ENCODE data around the gene HOXB3.

Gene HOXB3

GRCh38 chr17:48584223-48584741 is 5.8 kb downstream of the HOXB3 start:
- no peak for DNase-seq

- no peak for DNase-seq
Measured at GRCh38 chr17:48583708-48584222, 6.3 kb downstream of the HOXB3 start.

GRCh38 chr17:48582750-48583069 is 7.3 kb downstream of the HOXB3 start:
- no peak for DNase-seq

- DNase-seq, result peak; percentile 22
Measured at GRCh38 chr17:48579760-48580554, 10.1 kb downstream of the HOXB3 start.

- DNase-seq, result peak; percentile 24
Measured at GRCh38 chr17:48579471-48579759, 10.6 kb downstream of the HOXB3 start.

GRCh38 chr17:48578616-48579470 is 11.2 kb downstream of the HOXB3 start:
- DNase-seq, result no peak

- DNase-seq, result peak; percentile 46
Measured at GRCh38 chr17:48577946-48578615, 12.0 kb downstream of the HOXB3 start, which contains the start of gene HOXB4. Gene HOXB4, minus strand, starts transcription at chr17:48578350. Its CDS starts 31 bp downstream, at chr17:48578319.

- no peak for DNase-seq
Measured at GRCh38 chr17:48577330-48577945, 12.6 kb downstream of the HOXB3 start.

GRCh38 chr17:48576479-48577309 is 13.3 kb downstream of the HOXB3 start:
- DNase-seq, result no peak

- DNase-seq, result no peak
Measured at GRCh38 chr17:48575673-48576478, 14.2 kb downstream of the HOXB3 start.

- peak; percentile 59 for DNase-seq
Measured at GRCh38 chr17:48575066-48575582, 14.9 kb downstream of the HOXB3 start.

GRCh38 chr17:48574505-48575065 is 15.5 kb downstream of the HOXB3 start:
- no peak for DNase-seq

- no peak for DNase-seq
Measured at GRCh38 chr17:48571826-48572417, 18.1 kb downstream of the HOXB3 start.

- DNase-seq, result no peak
Measured at GRCh38 chr17:48571024-48571818, 18.8 kb downstream of the HOXB3 start.

GRCh38 chr17:48570325-48571023 is 19.6 kb downstream of the HOXB3 start:
- DNase-seq, result no peak

- DNase-seq, result no peak
Measured at GRCh38 chr17:48569674-48570324, 20.2 kb downstream of the HOXB3 start.

- no peak for DNase-seq
Measured at GRCh38 chr17:48569240-48569582, 20.8 kb downstream of the HOXB3 start.
